Neural cell (in vitro differentiated cells): ENCODE results near the gene SLX1A. TPM values are rescaled to one million over a fixed set of nuclear protein-coding genes. Genes with fewer than 3 reads are reported as not detected.
"Not testable (repeated sequence)": the region's sequence is repeated elsewhere in the genome, so short reads cannot be mapped to it uniquely, and the experiment has no call there.

Experiments
- H2AFZ ChIP-seq: fragments of 200-600, 300-800 bp; sonication (generic), shearing (Covaris generic); 2 replicates; pipeline ENCODE4 v1.6.0; 2014; ENCODE audit warnings: low read depth, mild to moderate bottlenecking, antibody characterized with exemption, low read length, moderate library complexity
- H3F3A ChIP-seq: fragments of 200-600 bp; shearing (Covaris generic); 2 replicates; pipeline ENCODE4 v1.6.1; 2016; ENCODE audit warnings: mild to moderate bottlenecking, moderate library complexity, mixed read lengths, antibody characterized with exemption, low read length; ENCODE audit not compliant: insufficient read depth, poor library complexity, severe bottlenecking
- H3K27ac ChIP-seq: fragments of 200-600, 300-800 bp; sonication (generic), shearing (Covaris generic); 2 replicates; pipeline ENCODE4 v1.5.1; 2014; ENCODE audit warnings: mild to moderate bottlenecking, low read length, moderate library complexity
- H3K27me3 ChIP-seq: fragments of 300-800, 200-600 bp; sonication (generic), shearing (Covaris generic); 2 replicates; pipeline ENCODE4 v1.6.0; 2014; ENCODE audit warnings: mild to moderate bottlenecking, low read depth, low read length, moderate library complexity; ENCODE audit not compliant: insufficient read depth
- H3K36me3 ChIP-seq: fragments of 300-800, 200-600 bp; sonication (generic), shearing (Covaris generic); 2 replicates; pipeline ENCODE4 v1.5.1; 2014; ENCODE audit warnings: mild to moderate bottlenecking, antibody characterized with exemption, low read length, moderate library complexity; ENCODE audit not compliant: insufficient read depth
- H3K4me2 ChIP-seq: fragments of 300-800, 200-600 bp; sonication (generic), shearing (Covaris generic); 2 replicates; pipeline ENCODE4 v1.6.0; 2014; ENCODE audit warnings: mild to moderate bottlenecking, low read length
- H3K4me3 ChIP-seq: fragments of 300-800, 200-600 bp; sonication (generic), shearing (Covaris generic); 2 replicates; pipeline ENCODE4 v1.5.1; 2014; ENCODE audit warnings: mild to moderate bottlenecking, low read length, moderate library complexity
- H3K79me2 ChIP-seq: fragments of 200-600 bp; shearing (Covaris generic); replicated peaks from 2 replicates; pipeline ENCODE4 v1.6.0; 2014; ENCODE audit warnings: mild to moderate bottlenecking, low read length, moderate library complexity; ENCODE audit not compliant: insufficient read depth
- H3K9ac ChIP-seq: fragments of 300-800, 200-600 bp; sonication (generic), shearing (Covaris generic); 2 replicates; pipeline ENCODE4 v1.6.1; 2016; ENCODE audit warnings: mild to moderate bottlenecking, low read length, mixed read lengths
- H3K9me2 ChIP-seq: fragments of 200-600 bp; shearing (Covaris generic); 2 replicates; pipeline ENCODE4 v1.6.1; 2016; ENCODE audit warnings: mild to moderate bottlenecking, low read length, mixed read lengths; ENCODE audit not compliant: insufficient read depth
- H3K9me3 ChIP-seq: fragments of 200-600, 300-800 bp; sonication (generic), shearing (Covaris generic); 2 replicates; pipeline ENCODE4 v1.6.1; 2016; ENCODE audit warnings: mild to moderate bottlenecking, mixed run types, low read length, moderate library complexity, mixed read lengths
- H4K20me1 ChIP-seq: fragments of 200-600 bp; shearing (Covaris generic); 2 replicates; pipeline ENCODE4 v1.6.1; 2016; ENCODE audit warnings: mild to moderate bottlenecking, mixed run types; ENCODE audit not compliant: insufficient read depth
- polyA plus RNA-seq: library from polyadenylated mRNA; depleted of rRNA; stranded (reverse); fragments of >200 nt; gene quantifications from 2 replicates; pipeline ENCODE4 v1.2.3, GENCODE V29; 2014
- small RNA-seq, 3 experiments: library from RNA; depleted of rRNA; stranded (forward); fragments of <200 nt; gene quantifications; one replicate each; pipeline ENCODE3, GENCODE V24; 2012

Gene SLX1A
- polyA plus RNA-seq, 1 donor from 2014 or later = 22.8 TPM

DNA sequence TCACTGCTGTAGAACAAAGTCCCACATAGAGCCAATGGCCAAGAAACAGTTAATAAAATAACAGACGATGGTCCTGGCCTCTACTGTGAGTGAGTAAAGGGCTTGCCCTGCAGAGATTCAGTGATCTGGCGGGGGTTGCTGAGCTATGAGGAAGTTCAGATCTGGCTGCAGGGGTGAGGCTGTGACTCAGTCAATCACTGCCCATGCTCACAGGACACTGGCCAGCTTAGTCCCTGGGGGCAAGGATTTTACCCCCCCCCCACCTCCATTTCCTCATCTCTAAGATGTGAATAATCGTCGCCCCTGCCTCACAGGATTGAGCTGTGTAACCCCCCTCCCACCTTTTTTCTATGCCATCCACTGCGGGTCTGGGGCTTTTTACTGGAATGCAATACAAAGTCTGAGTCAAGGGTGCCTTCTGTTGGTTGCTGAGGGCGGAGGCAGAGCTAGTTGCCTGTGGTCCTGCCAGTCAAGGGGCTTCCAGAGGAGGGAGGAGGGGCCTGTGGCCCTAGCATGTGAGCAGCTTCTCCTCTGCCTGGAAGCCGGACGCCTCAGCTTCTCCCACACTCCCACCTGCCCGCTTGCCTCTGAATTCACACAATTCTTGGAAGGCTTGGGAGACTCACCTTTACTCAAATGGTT is 13.5 kb downstream of the SLX1A start:
- H3K4me2 ChIP-seq, H3K27ac ChIP-seq, H4K20me1 ChIP-seq, H2AFZ ChIP-seq, H3K9me3 ChIP-seq, H3K27me3 ChIP-seq, H3K9me2 ChIP-seq, H3K4me3 ChIP-seq, H3K36me3 ChIP-seq, H3K79me2 ChIP-seq, H3K9ac ChIP-seq, H3F3A ChIP-seq: not testable (repeated sequence)

GRCh38 chr16:30209032-30209431 is 15.4 kb downstream of the SLX1A start:
- H3K79me2 ChIP-seq, H3K36me3 ChIP-seq, H3K9me2 ChIP-seq, H4K20me1 ChIP-seq, H3K4me2 ChIP-seq, H3K9me3 ChIP-seq, H3K27ac ChIP-seq, H3K4me3 ChIP-seq, H3F3A ChIP-seq, H3K27me3 ChIP-seq, H2AFZ ChIP-seq, H3K9ac ChIP-seq: not testable (repeated sequence)

- H3K36me3 ChIP-seq, H3F3A ChIP-seq: not testable (repeated sequence)
Observed at GRCh38 chr16:30211414-30211813, 17.7 kb downstream of the SLX1A start.

DNA sequence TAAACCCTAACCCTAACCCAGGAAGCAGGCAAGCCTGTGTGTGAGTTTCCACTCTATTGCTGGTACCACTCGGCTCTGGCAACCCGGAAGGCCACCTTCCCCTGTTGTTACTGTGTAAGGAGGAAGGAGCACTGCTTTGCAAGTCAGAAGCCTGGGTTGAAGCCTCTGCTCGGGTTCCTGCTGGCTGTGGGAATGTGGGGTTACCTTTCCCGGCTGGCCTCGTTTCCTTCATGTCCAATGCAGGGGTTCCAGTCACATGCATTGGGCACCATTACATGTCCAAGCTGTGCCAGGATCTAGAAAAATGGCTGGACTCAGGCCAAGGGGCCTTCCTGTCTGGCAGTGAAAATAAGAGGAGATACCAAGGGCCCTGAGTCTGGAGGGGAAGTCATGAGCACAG is 23.4 kb downstream of the SLX1A start:
- H2AFZ ChIP-seq, H3K9me3 ChIP-seq, H3K27ac ChIP-seq, H3K79me2 ChIP-seq, H3F3A ChIP-seq, H3K36me3 ChIP-seq, H3K4me2 ChIP-seq, H3K27me3 ChIP-seq, H4K20me1 ChIP-seq, H3K4me3 ChIP-seq, H3K9ac ChIP-seq, H3K9me2 ChIP-seq: not testable (repeated sequence)

More at GRCh38 chr16:30211414-30211813, 17.7 kb downstream of the SLX1A start:
- not testable (repeated sequence) for H3K9me2 ChIP-seq, H3K4me3 ChIP-seq, H4K20me1 ChIP-seq, H3K27ac ChIP-seq, H3K9me3 ChIP-seq, H3K4me2 ChIP-seq, H3K27me3 ChIP-seq, H3K9ac ChIP-seq, H3K79me2 ChIP-seq, H2AFZ ChIP-seq

Small RNAs within 50 kb of the gene (small RNA-seq; reads per million reads assigned to genes)
- 0 reads per million in 3 experiments for gene AC106782.4

Other genes with a start within 250 kb of the SLX1A start
- gene TMEM219, start 231.8 kb upstream of the SLX1A start, polyA plus RNA-seq = 154 and 157 TPM in 2 replicates
- gene TAOK2, start 220.0 kb upstream of the SLX1A start, polyA plus RNA-seq = 62.7 and 65.5 TPM in 2 replicates
- 51.2 and 65.4 TPM in 2 replicates for gene HIRIP3, start 198.3 kb upstream of the SLX1A start, polyA plus RNA-seq
- gene INO80E, start 197.6 kb upstream of the SLX1A start, polyA plus RNA-seq = 106 and 130 TPM in 2 replicates
- 7.3 and 8.5 TPM in 2 replicates for gene DOC2A, start 182.8 kb upstream of the SLX1A start, polyA plus RNA-seq
- gene C16orf92, start 170.7 kb upstream of the SLX1A start, polyA plus RNA-seq = not detected in 2 replicates
- 18.9 and 21.7 TPM in 2 replicates for gene TLCD3B, start 162.6 kb upstream of the SLX1A start, polyA plus RNA-seq
- 59.3 and 71.3 TPM in 2 replicates for gene ALDOA, start 128.1 kb upstream of the SLX1A start, polyA plus RNA-seq
- 173 and 184 TPM in 2 replicates for gene PPP4C, start 117.9 kb upstream of the SLX1A start, polyA plus RNA-seq
- gene TBX6, start 102.0 kb upstream of the SLX1A start, polyA plus RNA-seq = not detected in 2 replicates
- gene YPEL3, start 97.7 kb upstream of the SLX1A start, polyA plus RNA-seq = 76.9 and 90.1 TPM in 2 replicates
- 2.7 and 3.6 TPM in 2 replicates for gene GDPD3, start 80.3 kb upstream of the SLX1A start, polyA plus RNA-seq
- 18.5 and 20.2 TPM in 2 replicates for gene MAPK3, start 70.7 kb upstream of the SLX1A start, polyA plus RNA-seq
- gene CORO1A, start 10.3 kb upstream of the SLX1A start, polyA plus RNA-seq = 106 and 107 TPM in 2 replicates
- gene BOLA2B, start 209 bp upstream of the SLX1A start, polyA plus RNA-seq = 394 and 487 TPM in 2 replicates
- gene SULT1A3, start 5.4 kb downstream of the SLX1A start, polyA plus RNA-seq = 12.1 and 13.2 TPM in 2 replicates
- 2.2 and 3.9 TPM in 2 replicates for gene NPIPB13, start 54.6 kb downstream of the SLX1A start, polyA plus RNA-seq
- gene CD2BP2, start 161.4 kb downstream of the SLX1A start, polyA plus RNA-seq = 76.3 and 83.3 TPM in 2 replicates
- gene TBC1D10B, start 176.6 kb downstream of the SLX1A start, polyA plus RNA-seq = 24.1 and 32.5 TPM in 2 replicates
- gene MYL11, start 180.9 kb downstream of the SLX1A start, polyA plus RNA-seq = not detected in 2 replicates
- 0.38 TPM in 1 of 2 replicates, not detected in the other for gene SEPTIN1, start 188.7 kb downstream of the SLX1A start, polyA plus RNA-seq
- 42.3 and 48.9 TPM in 2 replicates for gene ZNF48, start 201.5 kb downstream of the SLX1A start, polyA plus RNA-seq
- 10.2 and 11.7 TPM in 2 replicates for gene ZNF771, start 213.7 kb downstream of the SLX1A start, polyA plus RNA-seq
- 47.3 and 60.4 TPM in 2 replicates for gene DCTPP1, start 236.2 kb downstream of the SLX1A start, polyA plus RNA-seq